ENCODE measurements around the gene ZSCAN22.
"Not testable (repeated sequence)": the region's sequence is repeated elsewhere in the genome, so short reads cannot be mapped to it uniquely, and the experiment has no call there.

ZSCAN22 gene

DNA sequence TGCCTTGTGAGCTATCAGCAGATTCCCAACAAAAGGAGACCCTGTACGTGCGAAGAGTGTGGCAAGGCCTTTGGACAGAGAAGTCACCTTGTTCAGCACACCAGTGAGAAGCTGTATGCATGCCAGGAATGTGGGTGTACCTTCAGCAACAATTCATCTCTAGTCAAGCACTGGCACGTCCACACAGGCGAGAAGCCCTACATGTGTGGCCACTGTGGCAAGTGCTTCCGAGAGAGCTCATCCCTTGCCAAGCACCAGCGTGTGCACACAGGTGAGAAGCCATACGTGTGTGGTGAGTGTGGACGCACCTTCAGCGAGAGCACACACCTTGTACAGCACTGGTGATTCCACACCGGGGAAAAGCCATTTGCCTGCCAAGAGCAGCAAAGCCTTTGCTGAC, 7.6 kb upstream of the ZSCAN22 start:
- no peak for DNase-seq

DNA sequence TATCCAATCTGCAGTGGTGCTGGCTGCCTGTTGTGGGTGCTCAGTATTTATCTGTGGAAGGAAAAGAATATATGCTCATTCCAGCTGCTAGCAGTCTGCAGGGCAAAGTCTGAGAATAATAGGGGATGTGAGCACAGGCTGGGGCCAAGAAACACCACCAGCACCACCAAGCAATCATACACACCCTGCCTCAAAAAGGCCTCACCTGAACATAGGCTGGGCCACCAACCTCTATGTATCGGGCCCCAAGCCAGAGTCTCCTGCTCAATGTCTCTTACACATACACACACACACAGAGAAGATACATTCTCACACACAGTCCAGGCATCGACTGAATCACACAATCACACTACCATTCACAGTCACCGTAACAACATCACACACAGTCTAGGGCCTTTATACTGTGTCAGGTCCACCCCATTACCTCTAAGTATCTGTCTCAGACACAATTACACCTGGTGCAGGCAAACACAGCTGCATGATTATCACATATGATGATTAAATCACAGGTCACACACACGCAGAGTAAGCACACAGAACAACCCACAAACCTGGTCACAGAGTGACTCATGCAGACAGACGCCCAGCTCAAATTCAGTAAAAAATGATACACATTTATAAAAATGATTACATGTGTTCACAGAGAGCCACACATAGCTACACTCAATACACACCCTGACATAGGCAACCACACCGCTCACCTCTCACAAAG, 1.3 kb upstream of the ZSCAN22 start:
- DNase-seq: no peak

GRCh38 chr19:58326501-58326913, 287 bp upstream of the ZSCAN22 start:
- DNase-seq: no peak

DNA sequence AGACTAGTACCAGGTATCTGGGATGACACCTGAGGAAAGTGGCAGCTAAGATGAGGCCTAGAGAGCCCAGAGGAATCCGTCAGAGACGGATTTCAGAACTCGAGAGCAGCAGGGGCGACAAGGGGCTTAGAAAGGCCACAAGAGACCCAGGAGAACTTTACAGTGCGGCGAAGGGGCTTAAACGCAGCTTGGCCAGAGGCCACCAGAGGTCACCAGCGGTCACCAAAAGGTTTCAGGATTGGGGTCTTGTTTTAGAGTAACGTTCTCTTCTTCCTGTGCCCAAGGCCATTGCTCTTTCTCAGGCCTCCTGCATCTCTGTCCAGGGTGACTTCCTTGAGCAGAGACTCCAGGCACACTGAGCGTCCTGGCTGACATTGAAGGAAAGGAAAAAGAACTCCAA, 2.2 kb downstream of the ZSCAN22 start:
- DNase-seq: no peak

DNA sequence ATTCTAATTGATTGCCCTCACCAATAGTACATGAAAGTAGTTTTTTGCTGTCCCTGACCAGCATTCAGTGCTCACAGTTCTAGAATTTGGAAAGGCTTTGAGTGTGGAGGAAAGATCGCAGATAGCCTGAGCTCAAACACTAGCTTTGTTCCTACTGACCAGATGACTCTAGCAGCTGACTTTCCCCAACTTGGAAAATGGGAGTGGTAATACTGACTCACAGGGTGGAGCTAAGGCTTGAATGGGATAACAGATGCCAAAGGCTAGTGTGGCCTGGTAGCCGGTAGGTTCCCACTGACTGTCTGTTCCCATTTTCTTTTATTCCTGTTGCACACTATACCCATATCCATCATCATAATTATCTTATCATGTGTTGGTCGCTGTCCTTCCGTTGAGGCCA, 3.7 kb downstream of the ZSCAN22 start:
- no peak for DNase-seq

DNA sequence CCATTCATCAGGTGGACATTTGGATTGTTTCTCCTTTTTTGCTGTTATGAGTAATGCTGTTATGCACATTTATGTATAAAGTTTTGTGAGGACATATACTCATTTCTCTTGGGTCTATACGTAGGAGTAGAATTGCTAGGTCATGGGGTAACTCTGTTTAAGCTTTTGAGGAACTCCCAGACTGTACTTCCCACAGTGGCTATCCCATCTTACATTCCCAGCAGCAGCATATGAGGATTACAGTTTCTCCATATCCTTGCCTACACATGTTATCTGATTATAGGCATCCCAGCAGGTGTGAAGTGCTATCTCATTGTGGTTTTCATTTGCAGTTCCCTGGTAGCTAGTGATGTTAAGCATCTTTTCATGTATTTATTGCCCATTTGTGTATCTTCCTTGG, 5.9 kb downstream of the ZSCAN22 start:
- no peak for DNase-seq

- no peak for DNase-seq
Measured at GRCh38 chr19:58334691-58335249, 8.0 kb downstream of the ZSCAN22 start.

DNA sequence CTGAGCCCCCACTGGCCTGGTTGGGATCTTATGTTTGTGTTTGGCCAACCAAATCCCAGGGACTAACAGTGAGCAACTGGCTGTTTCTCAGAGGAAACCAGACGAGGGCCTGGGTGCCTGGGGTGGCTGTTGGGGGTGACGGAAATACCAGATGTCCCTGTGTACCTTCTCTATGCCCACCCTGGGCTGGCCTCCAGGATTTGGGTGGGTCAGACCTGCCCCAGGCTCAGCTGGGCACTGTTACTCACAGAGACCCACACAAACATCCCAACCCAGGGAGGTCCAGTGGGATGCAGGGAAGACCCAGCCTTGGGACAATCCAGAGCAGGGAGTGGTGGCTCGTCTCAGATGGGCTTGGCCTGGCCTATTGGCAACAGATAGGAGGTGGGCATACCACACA, 8.8 kb downstream of the ZSCAN22 start:
- no peak for DNase-seq

DNA sequence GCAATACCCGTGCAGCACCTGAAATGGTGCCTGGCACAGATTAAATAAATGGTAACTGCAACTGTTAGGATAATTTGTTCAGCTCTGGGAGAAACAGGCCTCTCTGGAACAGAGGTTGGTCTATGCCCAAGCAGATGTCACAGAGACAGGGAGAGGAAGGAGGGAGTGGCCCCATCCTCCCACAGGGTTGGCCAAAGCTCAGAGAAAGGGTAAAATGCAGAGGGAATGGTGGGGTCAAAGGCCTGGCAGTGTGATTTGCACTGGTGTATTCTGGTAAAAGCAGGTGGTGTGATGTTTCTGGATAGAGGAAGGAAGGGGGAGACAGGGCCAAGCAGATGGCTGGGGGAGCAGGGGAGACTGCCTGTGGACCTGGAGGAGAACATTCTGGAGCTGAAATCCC, 9.4 kb downstream of the ZSCAN22 start:
- DNase-seq: no peak

GRCh38 chr19:58336820-58337219, 10.0 kb downstream of the ZSCAN22 start:
- no peak for DNase-seq

GRCh38 chr19:58338336-58338735, 11.5 kb downstream of the ZSCAN22 start:
- DNase-seq: no peak

- no peak for DNase-seq
Measured at GRCh38 chr19:58338825-58339558, 12.2 kb downstream of the ZSCAN22 start.

- no peak for DNase-seq
Measured at GRCh38 chr19:58345558-58345957, 18.8 kb downstream of the ZSCAN22 start.

DNA sequence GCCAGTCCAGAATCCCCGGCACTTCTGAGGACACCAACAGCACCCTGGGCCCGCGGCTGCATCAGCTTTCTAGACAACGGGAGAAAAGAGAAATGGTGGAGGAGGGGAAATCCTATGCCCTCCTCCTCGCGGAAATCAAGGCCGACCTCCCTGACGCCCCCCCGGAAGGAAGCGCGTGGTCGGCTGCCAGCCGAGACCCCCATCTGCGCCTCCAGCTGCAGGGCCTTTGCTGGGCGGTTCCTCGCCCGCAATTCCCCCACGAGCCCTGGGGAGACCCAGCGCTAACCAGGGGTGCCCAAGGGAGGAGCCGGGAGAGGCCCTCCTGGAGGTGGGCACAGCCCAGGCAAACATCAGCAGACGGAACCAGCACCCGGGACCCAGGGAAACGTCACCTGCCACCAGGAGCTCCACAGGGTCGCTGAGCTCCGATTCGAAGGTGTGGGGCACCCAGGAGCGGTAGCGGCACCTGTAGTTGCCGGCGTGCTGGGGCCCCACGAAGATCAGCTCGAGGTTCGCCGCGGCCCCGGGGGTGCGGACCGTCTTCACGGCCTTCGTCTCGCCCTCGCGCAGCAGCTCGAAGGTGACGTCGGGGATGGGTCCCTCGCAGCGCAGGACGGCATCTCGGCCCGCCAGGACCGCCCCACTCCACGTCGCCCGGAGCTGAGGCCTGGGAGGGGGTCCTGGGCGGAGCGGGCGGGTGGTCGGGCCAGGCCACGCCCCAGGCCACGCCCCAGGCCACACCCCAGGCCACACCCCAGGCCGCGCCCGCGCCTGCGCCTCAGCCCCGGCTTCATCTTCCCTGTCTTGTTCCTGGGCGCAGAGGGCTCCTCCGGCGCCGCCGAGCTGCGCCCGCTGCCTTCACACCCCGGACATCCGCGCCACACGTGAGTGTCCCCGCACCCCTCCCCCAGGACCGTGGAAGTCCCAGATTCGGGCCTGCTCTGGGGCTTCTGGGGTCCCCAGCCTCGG, 20.5 kb downstream of the ZSCAN22 start:
- DNase-seq: peak; percentile 59

DNA sequence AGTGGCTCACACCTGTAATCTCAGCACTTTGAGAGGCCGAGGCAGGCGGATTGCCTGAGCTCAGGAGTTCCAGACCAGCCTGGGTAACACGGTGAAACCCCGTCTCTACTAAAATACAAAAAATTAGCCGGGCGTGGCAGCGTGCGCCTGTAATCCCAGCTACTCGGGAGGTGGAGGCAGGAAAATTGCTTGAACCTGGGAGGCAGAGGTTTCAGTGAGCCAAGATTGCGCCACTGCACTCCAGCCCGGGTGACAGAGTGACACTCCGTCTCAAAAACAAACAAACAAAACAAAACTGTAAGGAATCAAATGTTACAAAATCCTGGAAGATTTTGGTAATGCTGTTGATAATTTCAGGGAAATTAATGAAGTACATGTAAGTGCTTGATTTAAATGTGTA, 21.3 kb downstream of the ZSCAN22 start:
- not testable (repeated sequence) for DNase-seq

- no peak for DNase-seq
Measured at GRCh38 chr19:58349590-58349989, 22.8 kb downstream of the ZSCAN22 start.

DNA sequence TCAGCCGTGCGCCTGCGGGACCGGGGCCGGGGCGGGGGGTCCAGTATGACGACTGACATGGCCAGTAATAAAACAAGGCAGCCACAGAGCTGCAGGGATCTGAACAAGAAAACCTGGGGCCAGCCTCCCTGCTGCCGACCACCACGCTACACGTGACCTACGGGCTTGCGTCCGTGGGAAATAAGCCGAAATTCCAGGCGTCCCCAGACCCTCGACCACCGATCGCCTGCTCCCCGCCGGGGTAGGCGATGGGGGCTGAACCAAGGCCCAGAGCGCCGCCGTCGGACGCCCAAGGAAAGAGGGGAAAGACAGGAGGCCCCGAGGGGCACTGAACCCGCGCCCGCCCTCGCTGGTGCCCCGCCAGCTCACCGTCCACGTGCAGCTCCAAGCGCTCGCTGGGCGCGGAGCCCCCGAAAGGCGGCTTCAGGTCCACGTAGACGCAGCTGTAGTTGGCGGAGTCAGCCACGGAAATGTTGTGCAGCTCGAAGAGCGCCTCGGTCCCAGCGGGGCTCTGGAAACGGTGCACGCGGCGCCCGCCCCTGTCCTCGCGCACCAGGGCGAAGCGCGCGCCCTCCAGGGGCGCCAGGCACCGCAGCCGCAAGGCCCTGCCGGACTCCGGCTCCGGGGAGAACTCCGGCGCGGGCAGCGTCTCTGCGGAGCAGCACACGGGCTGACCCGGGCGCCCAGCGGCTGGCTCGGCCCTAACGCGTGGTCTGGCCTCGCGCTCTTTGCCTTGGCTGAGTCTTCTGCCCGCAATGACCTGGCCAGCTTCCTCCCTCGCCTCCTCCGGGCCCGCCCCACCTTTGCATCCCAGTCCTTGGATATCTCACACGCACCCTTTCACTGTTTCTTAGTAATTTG, 23.4 kb downstream of the ZSCAN22 start:
- DNase-seq: no peak

DNA sequence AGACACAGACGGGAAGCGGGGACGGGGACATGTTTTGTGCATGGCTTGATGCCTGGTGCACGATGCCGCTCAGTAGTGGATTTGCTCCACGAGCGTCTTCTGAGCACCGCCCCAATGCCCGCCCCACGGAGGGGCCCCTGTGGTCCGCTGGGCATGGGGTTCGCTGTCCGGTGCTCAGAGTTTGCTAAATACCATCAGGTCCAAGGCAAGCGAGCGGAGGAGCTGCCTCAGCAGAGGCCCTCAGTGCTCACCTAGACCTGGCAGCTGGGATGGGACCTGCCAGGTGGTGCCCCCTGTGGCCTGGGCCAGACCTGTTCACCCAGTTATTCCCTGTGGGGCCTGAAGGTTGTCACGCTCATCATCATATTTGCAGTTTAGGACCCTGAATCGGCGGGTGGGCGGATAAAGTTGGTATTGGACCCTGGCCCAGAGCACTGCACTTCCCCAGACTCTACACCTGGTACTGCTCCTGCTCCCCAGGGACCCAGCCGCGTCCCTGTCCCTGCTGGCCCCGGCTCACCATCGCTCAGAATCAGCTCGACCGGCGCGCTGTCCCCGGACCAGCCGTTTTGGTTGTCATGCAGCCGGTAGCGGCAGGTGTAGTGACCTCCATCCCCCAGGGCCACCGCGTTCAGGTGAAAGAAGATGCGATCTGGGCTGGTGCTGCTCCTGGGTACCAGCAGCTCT, 24.2 kb downstream of the ZSCAN22 start:
- no peak for DNase-seq

DNA sequence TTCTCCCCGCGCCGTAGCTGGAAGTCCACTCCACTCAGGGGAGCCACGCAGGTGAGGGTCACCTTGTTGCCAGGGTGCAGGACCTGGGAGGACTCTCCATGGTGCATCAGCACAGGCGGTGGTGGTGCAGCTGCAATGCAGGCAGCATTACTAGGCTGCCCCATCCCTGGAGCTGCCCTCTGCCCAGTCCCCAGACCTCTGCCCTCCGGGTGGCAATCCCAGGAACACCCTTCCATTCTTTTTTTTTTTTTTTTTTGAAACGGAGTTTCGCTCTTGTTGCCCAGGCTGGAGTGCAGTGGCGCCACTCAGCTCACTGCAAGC, 24.7 kb downstream of the ZSCAN22 start:
- DNase-seq: no peak

DNA sequence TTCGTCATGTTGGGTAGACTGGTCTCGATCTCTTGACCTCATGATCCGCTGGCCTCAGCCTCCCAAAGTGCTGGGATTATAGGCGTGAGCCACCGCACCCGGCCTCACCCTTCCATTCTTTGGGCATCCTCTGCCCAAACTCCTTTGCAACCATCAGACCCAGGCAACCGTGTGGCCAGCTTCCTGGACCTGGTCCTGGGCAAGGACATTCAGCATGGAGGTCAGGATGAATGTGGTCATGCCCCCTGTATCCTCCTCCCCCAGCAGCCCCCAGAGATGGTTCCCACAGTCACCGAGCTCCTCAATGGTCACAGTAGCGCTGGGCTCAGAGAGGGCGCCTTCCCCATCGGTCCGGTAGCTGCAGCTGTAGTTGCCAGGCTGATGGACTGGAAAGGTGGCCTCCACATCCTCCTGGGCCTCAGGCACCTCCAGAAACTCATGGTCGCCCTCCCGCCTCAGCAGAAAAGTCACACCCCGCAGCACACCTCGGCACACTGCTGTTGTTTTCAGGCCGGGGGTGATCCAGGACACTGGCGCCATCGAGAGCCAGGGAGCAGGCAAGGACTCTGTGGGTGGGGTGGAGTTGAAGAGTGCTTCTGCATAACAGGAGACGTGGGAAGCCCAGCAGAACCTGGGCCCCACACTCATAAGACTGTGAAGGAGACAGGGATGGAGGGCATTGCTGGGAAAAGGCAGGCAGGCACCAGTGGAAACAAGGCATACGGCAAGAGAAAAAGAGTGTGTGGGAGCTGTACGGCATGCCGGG, 25.4 kb downstream of the ZSCAN22 start:
- no peak for DNase-seq

Data from KG1 (cell line).